Smooth muscle cell of the brain vasculature (primary cell): ENCODE data around the gene BRI3.

ENCODE experiments used
- DNase-seq: peaks from one replicate; pipeline ENCODE4 v3.0.0-alpha.2; 2012; ENCODE audit warnings: low read depth, low spot score

Gene BRI3

DNA sequence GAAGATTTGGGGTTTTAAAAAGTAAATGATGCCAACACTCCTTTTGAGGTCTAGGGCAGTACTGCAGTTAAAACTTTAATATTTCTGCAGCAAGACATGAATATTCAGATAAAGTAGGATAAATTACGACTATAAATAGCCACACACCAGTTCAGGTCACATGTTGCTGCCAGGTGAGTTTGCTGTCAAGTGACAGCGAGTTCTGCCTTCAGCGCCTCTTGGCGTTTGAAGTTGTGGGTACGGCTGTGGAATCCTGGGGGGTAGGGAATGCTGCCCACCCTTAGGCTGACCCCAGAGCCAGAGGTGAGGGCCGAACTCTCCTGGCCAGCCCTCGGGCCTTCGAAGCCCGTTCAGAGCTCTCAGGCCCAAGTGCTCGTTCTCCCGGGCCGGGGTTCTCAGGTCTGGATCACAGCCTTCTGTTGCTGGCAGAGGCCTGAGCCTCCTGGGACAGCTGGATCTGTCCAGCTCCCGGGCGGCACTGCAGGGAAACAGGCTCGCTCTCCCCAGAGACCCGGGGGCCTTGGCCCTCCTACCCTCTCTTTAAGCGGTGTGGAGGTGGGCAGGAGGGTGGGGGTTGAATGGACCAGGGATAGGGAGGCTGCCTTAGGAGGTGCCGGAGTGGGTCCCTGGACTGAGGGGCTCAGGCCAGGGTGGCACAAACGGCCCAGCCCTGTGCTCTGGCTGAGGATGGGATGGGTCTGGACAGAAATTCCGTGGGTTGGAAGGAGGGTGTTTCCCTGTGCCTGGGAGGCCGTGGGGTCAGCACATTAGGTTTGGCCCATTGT is 5.4 kb downstream of the BRI3 start:
- DNase-seq, result no peak

DNA sequence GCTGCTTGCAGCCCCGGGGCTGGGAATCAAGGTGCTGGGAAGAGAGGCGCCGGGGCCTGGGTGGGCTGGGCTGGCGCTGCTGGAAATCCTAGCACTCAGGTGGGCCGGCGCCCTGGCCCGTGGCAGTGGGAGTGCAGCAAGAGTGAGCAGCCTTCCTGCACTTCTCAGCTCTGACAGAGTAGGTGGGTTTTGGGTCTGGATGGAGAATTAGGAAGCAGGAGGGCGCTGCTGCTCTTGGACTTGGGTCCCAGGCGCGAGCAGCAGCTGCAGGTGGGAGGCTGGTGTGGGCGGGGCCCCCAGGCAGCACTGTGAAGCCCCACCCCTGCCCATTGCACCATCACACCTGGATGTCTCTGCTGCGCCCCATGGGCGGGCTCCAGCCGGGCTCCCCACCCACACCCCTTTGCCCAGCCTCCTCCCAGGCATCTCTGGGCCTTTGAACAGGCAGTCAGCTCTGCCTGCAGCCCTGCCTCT is 6.0 kb downstream of the BRI3 start:
- DNase-seq, result no peak

DNA sequence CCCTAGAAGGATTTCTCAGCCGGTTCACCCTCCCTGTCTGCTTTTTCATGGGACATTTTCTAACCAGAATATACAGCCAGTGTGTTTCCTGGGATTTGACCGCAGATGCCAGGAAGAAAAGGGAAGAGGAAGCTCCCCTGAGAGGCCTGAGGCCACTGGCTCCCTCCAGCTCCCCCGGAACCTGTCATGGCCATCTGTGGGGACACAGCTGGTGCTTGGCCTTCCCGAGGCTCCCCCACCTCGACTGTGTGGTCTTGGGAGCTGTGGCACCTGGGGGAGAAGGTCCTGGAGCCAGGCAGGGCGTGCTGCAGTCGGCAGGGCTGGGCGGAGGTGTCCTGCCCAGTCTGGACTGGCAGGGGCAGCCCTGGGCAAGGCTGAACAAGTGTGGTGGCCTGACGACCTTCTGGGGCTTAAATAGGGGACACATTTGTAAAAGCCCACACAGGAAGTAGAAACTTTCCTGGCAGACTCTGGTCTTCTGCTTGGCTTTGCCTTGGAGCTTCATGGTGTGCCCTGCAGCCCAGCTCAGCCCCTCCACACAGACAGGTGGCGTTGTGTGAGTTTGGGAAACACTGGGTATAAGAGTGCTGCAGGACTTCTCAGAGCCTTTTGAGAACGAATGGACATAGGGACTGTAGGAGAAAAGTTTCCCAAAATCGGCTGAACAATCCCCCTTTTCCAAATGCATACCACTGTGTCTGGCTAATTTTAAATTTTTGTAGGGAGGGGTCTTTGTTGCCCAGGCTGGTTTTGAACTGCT is 6.8 kb downstream of the BRI3 start:
- DNase-seq, result no peak

DNA sequence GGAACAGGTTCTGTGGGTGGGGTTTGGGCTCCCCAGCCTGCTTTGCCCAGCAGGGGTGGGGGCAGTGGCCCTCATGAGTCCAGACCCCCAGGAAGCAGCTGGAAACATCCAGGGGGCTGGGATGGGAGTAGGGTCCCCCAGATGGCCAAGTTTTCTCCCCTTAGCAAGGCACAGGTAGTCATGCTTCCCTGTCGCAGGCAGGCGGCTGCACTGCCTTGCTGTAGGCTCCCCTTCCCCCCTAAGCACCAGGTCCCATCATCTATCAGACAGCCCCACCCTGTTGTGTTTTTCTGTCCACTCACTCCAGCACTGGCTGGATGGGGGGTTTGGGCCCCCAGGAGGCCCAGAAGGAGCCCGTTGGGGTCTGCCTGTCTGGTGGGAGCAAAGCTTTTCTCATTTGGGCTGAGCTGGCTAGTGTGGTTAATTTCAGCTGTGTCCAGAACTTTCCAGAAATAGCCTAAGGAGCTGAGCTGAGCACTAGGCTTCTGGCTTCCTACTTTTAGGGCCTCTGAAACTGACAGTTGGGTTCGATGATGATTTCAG is 7.9 kb downstream of the BRI3 start:
- no peak for DNase-seq

DNA sequence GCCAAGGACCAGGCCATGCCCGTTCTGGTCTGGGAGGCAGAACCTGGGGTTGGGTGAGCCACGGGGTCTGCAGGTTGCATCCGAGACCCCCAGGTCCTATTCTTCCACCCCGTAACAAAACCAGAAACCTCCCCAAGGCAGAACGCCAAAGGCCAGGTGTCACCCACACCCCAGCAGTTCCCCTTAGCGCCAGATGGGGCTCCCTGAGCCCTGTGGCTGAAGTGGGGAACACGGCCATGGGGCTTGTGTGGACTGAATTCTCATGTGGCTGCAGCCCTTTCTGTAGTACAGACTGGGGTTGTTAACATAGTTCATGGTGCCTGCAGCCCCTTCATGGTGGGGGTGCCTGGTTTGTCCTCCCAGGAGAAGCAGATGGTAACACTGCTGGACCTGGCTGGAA is 10.2 kb downstream of the BRI3 start:
- no peak for DNase-seq

DNA sequence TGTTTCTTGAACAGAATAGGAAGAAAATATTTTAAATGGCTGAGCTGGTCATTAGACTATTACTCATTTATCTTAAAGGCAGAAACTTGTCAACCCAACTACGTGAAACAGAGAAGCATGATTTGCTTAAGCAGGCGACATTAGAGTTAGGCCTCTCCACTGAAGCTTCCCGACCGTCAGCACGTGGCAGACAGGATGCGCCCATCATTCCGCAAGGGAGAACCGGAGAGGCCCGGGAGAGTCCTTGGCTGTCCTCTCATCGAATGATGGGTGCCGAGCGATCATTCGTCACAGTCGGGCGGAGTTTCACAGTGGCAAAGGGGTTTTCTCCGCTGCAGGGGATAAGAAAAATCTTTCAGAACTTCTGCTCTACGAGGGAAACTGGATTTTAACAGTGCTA is 11.8 kb downstream of the BRI3 start:
- no peak for DNase-seq

DNA sequence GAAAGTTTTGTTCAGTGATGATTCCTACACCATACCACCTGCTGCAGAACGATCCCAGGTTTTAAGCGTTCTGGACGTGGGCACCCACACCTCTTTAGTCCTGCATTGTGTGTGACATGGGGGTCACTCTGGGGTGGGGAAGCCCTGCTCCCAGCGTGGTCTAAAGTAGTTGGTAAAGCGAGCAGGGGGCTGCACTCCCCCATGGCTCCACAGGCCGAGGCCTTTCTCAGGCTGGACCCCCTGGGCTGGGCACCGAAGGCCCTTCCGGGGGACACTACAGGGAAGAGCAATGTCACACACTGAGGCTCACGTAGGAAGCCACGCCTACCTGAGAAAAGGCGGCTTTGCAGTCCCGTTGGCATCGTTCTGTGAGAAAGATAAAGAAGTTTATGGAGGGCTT is 12.3 kb downstream of the BRI3 start:
- no peak for DNase-seq

DNA sequence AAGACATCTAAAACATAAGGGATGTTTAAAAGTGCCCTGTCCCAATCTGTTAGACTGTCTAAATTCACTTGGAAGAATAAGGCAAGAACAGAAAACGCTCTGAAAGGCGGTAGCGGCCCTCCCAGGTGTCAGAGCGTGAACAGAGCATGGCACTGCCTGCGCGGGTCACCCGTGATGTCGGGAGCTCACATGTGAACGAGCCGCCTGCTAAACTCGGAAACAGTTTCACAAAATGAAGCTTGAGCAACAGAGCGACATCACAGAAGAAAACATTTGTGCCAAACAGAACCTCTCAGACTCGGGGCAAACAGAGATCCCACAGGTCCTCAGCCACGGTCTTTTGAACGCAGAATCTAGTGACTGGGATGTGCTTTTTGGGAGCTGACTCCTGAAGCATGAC is 12.8 kb downstream of the BRI3 start:
- no peak for DNase-seq

DNA sequence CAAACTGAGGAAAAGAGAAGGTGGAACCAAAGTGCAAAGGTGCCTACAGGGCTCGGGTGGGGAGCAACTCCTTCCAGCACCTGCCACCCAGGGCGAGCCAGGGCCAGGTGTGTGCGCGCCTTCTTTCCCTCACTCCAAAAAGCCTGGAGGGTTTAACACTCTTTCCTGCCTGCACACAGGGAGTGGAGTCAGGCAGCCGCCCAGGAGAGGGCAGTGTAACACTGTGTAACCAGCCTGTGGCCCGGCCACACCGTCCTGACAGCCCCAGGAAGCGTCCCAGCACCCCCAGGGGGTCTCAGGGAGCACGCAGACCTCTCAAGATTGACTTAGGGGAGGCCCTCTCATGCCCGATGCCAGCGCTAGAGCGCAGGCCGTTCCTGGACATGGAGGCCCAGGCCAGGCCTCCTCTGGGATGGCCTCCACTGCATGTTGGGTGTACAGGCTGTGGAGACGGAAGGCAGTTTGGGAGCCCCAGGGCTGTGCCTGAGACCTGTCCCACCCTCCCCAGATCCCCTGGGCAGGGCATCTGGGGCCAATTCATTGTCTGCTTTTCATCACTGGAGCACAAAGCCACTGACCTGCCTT is 13.4 kb downstream of the BRI3 start:
- peak; percentile 29 for DNase-seq

DNA sequence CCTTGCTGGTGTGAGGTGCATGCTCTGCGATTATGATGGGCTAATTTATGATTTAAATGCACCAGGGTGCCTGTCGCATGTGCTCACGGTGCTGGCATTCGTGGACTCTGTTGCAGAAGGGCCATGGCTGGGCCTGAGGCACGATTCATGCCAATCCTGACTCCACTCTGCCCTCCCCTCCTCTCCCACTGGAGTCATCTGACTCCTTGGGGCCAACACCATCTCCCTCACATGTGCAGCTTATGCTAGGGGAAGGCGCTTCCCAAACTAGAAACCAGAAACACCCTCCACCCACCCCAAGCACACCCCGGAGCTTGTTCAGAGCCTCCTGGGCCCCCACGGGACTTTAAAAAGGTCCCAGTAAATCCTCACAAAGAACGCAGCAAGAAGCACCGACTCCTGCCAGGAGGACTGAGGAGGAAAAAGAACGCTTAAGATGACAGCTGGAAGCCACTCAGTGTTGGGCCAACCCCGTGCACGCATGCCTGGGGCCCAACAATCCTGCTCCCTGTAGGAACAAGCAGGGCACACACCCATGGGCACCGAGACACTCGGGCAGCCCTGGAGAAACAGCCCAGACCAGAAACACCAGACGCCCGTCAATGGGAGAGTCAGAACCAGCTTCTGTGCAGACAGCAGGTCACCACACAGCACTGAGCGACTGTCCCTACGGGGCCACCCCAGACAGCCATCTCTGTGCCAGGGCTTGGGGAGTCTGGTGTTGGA is 14.1 kb downstream of the BRI3 start:
- no peak for DNase-seq

DNA sequence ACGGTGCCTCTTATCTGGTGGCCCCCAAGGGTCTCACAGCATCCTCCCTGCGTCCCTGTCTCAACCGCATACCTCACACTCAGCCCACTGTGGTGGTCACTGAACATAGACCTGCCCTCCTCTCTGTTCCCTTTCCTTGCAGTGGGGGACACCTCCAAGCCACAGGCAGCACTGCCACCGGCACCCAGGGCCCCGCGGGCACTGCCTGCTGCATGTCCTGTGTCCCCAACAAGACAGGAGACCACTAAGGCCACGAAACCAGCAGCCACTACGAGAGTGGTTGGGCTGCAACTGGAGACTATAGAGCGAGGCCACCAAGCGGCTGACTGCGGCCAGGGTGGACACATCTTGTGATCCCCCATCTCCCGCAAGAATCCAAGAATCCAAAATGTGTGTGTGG is 15.3 kb downstream of the BRI3 start:
- no peak for DNase-seq

DNA sequence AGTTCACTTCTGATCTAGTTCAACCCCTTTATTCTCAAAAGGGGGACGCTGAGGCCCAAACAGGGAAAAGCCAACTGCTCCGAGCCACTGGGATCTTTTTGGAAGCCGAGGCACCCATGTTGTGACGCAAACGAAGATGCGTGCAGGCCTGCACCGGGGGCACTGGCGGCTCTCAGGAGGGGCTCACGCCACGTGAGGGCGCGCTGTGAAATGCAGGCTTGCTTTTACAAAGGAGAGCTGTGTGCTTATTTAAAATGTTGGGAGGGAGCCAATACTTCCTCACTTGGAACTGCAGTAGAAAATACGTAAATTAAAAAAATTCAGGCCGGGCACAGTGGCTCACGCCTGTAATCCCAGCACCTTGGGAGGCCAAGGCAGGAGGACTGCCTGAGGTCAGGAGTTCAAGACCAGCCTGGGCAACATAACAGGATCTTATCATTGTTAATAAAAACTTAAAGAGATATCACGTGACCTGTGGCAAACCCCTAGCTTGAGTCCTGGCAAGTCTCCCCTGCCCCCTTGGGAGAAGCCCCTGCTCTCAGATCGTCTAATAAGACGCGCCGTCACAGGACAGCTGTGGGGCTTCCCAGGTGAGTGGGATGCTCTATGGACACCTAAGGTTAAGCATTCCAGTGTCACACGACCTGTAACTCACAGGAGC is 16.3 kb downstream of the BRI3 start:
- DNase-seq, result no peak

DNA sequence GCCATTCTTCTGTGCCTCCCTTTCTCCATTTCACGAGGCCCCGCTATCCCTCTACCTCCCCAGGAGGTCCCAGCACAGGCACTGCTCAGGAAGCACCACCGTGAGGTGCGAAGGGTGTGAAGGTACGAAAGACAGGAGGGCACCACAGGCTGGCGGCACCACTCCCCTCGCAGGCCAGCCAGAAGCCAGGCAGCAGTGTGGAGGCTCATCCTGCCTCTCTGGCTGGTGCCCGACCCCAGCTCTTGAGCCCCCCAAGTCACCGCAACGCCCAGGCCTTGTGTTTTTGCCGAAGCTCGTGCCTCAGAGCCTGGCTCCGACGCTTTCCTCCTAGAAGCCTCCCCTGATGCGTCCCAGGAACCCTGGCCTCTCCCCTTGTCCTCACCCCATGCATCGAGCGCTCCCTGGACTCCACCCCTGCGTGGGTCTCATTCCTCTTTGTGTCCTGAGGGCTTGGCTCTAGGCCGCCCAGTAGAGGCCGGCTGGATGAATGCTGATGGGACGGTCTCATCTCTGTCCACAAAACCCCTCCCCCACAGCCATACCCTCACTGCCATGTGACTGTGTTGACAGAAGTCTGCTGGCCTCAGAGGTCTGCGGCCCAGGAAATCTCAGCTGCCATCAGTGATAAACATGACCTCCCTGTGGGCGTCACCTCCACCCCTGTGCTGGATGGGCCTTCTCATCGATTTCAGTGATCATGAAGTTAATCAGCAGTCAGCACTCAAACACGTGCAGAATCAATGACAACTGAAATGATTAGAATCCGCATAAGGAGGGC is 19.3 kb downstream of the BRI3 start:
- DNase-seq, result no peak

DNA sequence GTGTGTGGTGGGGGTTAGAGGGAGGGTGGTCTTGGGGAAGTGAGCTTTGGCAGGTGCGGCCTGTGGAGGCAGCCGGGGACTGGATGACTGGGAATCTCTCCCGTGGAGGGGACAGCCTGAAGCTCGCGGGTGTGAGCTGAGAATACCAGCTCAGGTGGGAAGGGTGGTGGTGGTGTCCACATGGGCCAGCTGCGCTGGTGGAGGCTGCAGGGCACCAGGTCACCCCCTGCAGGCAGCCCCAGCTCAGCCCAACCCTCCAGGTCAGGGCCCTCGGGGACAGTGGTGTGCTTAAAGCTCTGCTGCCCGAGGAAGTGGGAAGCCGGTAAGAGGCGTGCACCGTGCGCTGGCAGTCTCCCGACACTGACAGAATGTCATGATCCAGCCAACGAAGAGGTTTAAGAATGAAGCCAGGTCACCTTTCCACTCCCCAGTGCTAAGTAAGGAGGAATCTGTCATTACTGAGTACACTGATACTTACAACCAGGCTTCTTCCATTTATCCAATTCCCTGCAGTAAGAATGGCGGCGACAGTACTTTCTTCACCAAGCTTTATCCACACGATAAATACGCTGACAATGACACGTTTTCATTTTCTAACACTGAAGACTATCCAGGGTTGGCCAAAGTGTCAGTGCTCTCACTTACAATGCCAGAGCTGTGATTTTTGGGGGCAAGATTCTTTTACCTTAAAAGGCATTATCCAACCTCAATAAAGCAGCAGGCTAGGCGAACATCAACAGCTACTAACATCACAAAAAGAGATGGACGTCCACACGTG is 20.4 kb downstream of the BRI3 start:
- no peak for DNase-seq

DNA sequence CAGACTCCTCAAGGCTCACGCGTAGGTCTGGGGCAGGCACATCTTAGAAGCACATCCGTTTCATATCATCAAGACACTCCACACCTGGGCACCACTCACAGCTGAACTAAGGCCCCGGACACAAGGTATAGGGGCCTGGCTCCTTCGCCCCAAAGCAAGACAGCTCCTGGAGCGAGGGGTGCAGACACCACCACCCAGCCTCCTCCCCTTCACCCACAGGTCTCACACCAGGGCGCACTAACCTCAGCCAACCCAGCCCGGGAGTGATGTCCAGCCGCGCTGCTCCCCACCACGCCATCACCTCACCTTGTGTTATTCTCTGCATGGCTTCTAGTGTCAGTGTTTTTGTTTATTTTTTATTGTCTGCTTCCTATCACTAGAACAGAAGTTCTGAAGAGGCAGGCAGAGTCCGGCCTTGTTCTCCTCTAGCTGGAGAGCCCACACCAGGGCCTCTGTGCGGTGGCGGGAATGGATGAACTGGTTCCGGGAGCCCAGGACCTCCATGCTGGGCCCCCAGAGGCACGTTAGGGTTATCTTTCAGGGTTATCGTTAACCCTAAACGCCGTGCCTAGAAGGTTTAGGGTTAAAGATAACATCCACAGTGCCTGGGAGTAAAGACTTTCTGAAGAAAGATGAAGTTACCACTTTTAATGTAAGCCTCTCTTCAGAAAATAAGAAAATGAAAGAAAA is 21.8 kb downstream of the BRI3 start:
- DNase-seq, result no peak

DNA sequence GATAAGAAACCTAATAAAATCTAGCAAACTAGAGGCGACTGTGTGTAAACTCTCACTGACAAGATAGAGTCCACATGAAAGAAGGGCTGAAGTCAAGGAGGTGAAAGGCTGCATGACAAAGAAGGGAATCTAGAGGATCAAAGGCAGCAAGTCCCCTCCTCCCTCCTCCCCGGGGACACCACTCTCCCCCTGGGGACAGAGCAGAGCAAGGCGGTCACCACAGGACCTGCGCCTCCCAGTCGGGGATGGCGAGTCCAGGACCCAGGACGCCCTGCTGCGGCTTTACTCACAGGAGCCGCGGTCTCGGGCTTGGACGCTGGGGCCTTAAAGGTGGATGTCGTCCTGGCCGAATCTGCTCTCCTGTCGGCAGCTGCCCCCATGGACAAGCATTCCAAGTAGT is 22.4 kb downstream of the BRI3 start:
- no peak for DNase-seq

DNA sequence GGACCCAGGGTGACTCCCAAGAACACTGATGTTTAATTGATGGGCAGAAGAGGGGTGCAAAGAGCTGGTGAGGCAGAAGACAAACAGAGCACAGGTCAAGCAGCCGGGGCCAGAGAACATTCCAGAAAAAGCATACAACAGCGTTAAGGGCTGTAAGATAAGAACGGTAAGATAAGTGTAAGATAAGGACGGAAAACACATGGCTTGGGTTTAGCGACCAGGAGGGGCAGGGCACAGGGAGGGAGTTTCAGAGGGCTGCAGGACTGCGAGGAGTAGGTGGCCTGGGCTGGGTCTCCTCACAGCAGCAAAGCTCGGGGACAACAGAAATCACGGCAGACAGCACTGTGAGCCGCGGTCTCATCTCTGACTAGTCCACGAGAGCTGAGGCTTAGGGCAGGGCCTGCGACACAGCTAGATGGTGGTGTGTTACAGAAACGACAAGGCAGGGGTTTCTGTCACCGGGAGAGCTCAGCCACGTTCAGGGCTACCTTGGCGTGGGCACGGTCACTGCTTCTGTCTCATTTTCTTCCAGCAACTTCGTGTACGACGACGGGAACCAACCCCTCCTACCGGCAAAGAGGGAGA is 24.6 kb downstream of the BRI3 start:
- DNase-seq, result no peak

DNA sequence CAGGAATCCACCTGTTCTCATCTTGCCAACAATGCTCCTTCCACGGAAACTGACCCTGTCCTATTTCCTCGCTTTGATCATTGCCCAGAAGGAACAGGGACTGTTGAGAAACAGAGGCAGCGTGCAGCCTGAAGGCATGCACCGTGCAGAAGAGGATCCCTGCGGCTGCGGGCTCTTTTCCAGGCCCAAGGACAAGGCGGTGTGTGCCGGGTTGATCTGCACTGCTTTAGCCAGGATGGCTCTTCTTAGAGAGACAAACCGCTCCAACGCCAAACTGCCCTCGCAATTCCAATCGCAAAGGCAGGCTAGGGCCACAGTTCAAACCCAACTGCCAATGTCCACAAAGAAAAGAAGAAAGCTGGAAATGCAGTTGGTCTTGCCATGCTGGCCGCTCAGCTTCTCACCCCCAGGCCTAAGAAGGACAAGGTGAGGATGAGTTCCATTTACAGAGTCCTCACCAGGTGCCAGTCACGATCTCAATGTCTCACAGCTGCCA is 26.5 kb downstream of the BRI3 start:
- DNase-seq, result no peak

DNA sequence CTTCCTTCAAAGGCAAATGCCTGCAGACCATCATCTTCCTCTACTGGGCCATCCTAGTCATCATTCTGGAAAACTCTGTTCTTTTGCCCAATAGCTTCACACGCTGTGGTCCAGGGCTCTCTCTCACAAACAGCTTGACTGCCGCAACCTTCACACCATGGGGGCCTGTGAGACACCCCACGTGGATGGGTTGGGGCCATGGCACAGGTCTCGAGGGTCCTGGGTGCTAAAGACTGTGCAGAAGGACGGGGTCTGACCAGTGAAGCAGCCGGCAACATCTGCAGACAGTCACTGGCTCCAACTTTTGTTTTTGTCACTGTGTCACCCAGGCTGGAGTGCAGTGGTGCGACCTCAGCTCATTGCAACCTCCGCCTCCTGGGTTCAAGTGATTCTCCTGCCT is 28.1 kb downstream of the BRI3 start:
- no peak for DNase-seq
